Fibroblast of lung (primary cell): Measurements from ENCODE around the gene PRG3. TPM values are rescaled to one million over a fixed set of nuclear protein-coding genes. Genes with fewer than 3 reads are reported as not detected.

Experiments
- DNase-seq, 2 donors: peaks; one replicate each; pipeline versions ENCODE4 v3.0.0 to v3.0.0-alpha.2; 2010; ENCODE audit warnings: low read depth in 2 of 2
- H2AFZ ChIP-seq: 2 replicates; pipeline ENCODE4 v1.5.1; 2012; ENCODE audit warnings: low read length, control low read depth, inconsistent platforms
- H3K27ac ChIP-seq: 2 replicates; pipeline ENCODE4 v1.5.1; 2011; ENCODE audit warnings: low read length, control low read depth; ENCODE audit not compliant: insufficient read depth
- H3K27me3 ChIP-seq: 2 replicates; pipeline ENCODE4 v1.5.1; 2011; ENCODE audit warnings: mild to moderate bottlenecking, low read length; ENCODE audit not compliant: control insufficient read depth, insufficient read depth
- H3K36me3 ChIP-seq: 2 replicates; pipeline ENCODE4 v1.5.1; 2011; ENCODE audit warnings: low read length; ENCODE audit not compliant: control insufficient read depth, insufficient read depth
- H3K4me1 ChIP-seq: 2 replicates; pipeline ENCODE4 v1.5.1; 2011; ENCODE audit warnings: low read length; ENCODE audit not compliant: control insufficient read depth, insufficient read depth; ENCODE audit errors: extremely low read depth
- H3K4me2 ChIP-seq: 2 replicates; pipeline ENCODE4 v1.5.1; 2011; ENCODE audit warnings: low read length, control low read depth; ENCODE audit not compliant: insufficient read depth; ENCODE audit errors: extremely low read depth
- H3K4me3 ChIP-seq, 4 experiments: fragments of 200-600 bp in 1 of 4; sonication (generic) in 1 of 4; replicated peaks in 1 of 4; 2 replicates each; pipeline ENCODE4 v1.5.1; 2011 to 2016; ENCODE audit warnings: low read length in 4 of 4, low read depth in 3 of 4, mild to moderate bottlenecking in 3 of 4, control low read depth in 2 of 4, inconsistent platforms in 1 of 4, mixed read lengths in 1 of 4; ENCODE audit not compliant: insufficient read depth in 1 of 4; ENCODE audit errors: control extremely low read depth in 1 of 4
- H3K79me2 ChIP-seq: 2 replicates; pipeline ENCODE4 v1.5.1; 2012; ENCODE audit warnings: mild to moderate bottlenecking, low read length, inconsistent platforms; ENCODE audit not compliant: control insufficient read depth, insufficient read depth
- H3K9ac ChIP-seq: 2 replicates; pipeline ENCODE4 v1.5.1; 2011; ENCODE audit warnings: mild to moderate bottlenecking, low read length, control low read depth; ENCODE audit not compliant: insufficient read depth
- H3K9me3 ChIP-seq: 2 replicates; pipeline ENCODE4 v1.5.1; 2012; ENCODE audit warnings: low read depth, low read length; ENCODE audit not compliant: control insufficient read depth, insufficient read depth
- H4K20me1 ChIP-seq: 2 replicates; pipeline ENCODE4 v1.5.1; 2011; ENCODE audit warnings: low read length; ENCODE audit not compliant: control insufficient read depth, insufficient read depth; ENCODE audit errors: extremely low read depth
- CTCF ChIP-seq, 2 donors: IDR thresholded peaks in 1 of 2; conservative IDR thresholded peaks in 1 of 2; 1 replicate in 1 of 2; 2 replicates in 1 of 2; pipeline ENCODE4 v1.5.1; 2011 to 2012; ENCODE audit warnings: low read length in 2 of 2, control low read depth in 1 of 2, inconsistent platforms in 1 of 2, low read depth in 1 of 2, mild to moderate bottlenecking in 1 of 2
- EZH2 ChIP-seq: IDR thresholded peaks from 2 replicates; pipeline ENCODE4 v1.5.1; 2012; ENCODE audit warnings: low read length, control low read depth, mild to moderate bottlenecking; ENCODE audit errors: missing control alignments
- polyA minus RNA-seq: library from RNA; depleted of rRNA, polyadenylated mRNA; stranded (reverse); fragments of >200 nt; gene quantifications from 2 replicates; pipeline ENCODE4 v1.2.3, GENCODE V29; 2011; ENCODE audit warnings: low replicate concordance
- polyA plus RNA-seq, 2 donors: library from polyadenylated mRNA; depleted of rRNA in 1 of 2; stranded (reverse) in 1 of 2; unstranded in 1 of 2; fragments of >200 nt; gene quantifications; 2 replicates each; pipeline ENCODE4 v1.2.1, GENCODE V29; 2011 to 2012; ENCODE audit warnings: missing spikeins in 1 of 2
- total RNA-seq: library from RNA; depleted of rRNA; stranded (reverse); fragments of >200 nt; gene quantifications from 2 replicates; pipeline ENCODE4 v1.2.1, GENCODE V29; 2014

Gene PRG3
- total RNA-seq (not detected in 2 replicates), polyA plus RNA-seq (not detected in 2 replicates), polyA minus RNA-seq (not detected in 2 replicates)
- not detected in 2 replicates for polyA plus RNA-seq (2012)

GRCh38 chr11:57380975-57381374 lies at the start of gene PRG3:
Gene PRG3, minus strand, starts transcription at chr11:57381150. Its CDS starts 442 bp downstream, at chr11:57380708.
- H2AFZ ChIP-seq, result no peak within 1 kb of the TSS
- no peaks in the 10 kb centered on the region for H3K79me2 ChIP-seq
- H3K27ac ChIP-seq, result no peak within 1 kb of the TSS
- H3K4me2 ChIP-seq, result no peak within 1 kb of the TSS
- no peaks in the 10 kb centered on the region for H3K36me3 ChIP-seq
- H3K4me1 ChIP-seq, result no peaks in the 10 kb centered on the region
- no peak within 1 kb of the TSS for H3K9ac ChIP-seq
- H4K20me1 ChIP-seq, result no peaks in the 10 kb centered on the region
- no peaks in the 10 kb centered on the region for H3K27me3 ChIP-seq
- no peak for DNase-seq
- no peaks in the 10 kb centered on the region for H3K9me3 ChIP-seq
- no peak for TF ChIP-seq CTCF (conservative IDR thresholded peaks at IDR 0.05 in 1 of 2, IDR thresholded peaks at IDR 0.05 in 1 of 2; ENCODE audit: low read depth in 1 of 2, low read length in 2 of 2)
- TF ChIP-seq EZH2, result no peak
- no peak within 1 kb of the TSS for H3K4me3 ChIP-seq

- Histone ChIP-seq H3K9me3 (no peaks in the 10 kb centered on the region), H4K20me1 (no peaks in the 10 kb centered on the region), H3K36me3 (no peaks in the 10 kb centered on the region), H3K79me2 (peaks cover 5% of the 10 kb centered on the region), H3K4me3 (no peak overlapping the region), H3K4me1 (peaks cover 41% of the 10 kb centered on the region), H3K4me2 (no peak overlapping the region), H3K27me3 (no peaks in the 10 kb centered on the region), H2AFZ (no peak overlapping the region), H3K27ac (no peak overlapping the region), H3K9ac (no peak overlapping the region)
- no peak for DNase-seq
- no peak for TF ChIP-seq EZH2
- no peak for TF ChIP-seq CTCF (conservative IDR thresholded peaks at IDR 0.05 in 1 of 2, IDR thresholded peaks at IDR 0.05 in 1 of 2; ENCODE audit: low read depth in 1 of 2, low read length in 2 of 2)
These were observed 49.0 kb upstream of the PRG3 start for GRCh38 chr11:57429946-57430345.

- H2AFZ ChIP-seq, result no peak overlapping the region
- no peak overlapping the region for H3K4me3 ChIP-seq
- H3K9me3 ChIP-seq, result no peaks in the 10 kb centered on the region
- H3K79me2 ChIP-seq, result peaks cover 10% of the 10 kb centered on the region
- no peak overlapping the region for H3K27ac ChIP-seq
- no peaks in the 10 kb centered on the region for H4K20me1 ChIP-seq
- H3K9ac ChIP-seq, result no peak overlapping the region
- no peak overlapping the region for H3K4me2 ChIP-seq
- H3K4me1 ChIP-seq, result peaks cover 44% of the 10 kb centered on the region
- DNase-seq, result no peak
- TF ChIP-seq CTCF (conservative IDR thresholded peaks at IDR 0.05 in 1 of 2, IDR thresholded peaks at IDR 0.05 in 1 of 2; ENCODE audit: low read depth in 1 of 2, low read length in 2 of 2), result no peak
- TF ChIP-seq EZH2, result no peak
- peaks cover 5% of the 10 kb centered on the region for H3K36me3 ChIP-seq
- no peaks in the 10 kb centered on the region for H3K27me3 ChIP-seq
These were observed 47.7 kb upstream of the PRG3 start for GRCh38 chr11:57428643-57429042.
